Measurements from ENCODE around the gene FCF1. TPM values are rescaled to one million over a fixed set of nuclear protein-coding genes. Genes with fewer than 3 reads are reported as not detected.

Gene FCF1
- total RNA-seq, 2 experiments from 2014 or later: 16.1 to 62.1 TPM

DNA sequence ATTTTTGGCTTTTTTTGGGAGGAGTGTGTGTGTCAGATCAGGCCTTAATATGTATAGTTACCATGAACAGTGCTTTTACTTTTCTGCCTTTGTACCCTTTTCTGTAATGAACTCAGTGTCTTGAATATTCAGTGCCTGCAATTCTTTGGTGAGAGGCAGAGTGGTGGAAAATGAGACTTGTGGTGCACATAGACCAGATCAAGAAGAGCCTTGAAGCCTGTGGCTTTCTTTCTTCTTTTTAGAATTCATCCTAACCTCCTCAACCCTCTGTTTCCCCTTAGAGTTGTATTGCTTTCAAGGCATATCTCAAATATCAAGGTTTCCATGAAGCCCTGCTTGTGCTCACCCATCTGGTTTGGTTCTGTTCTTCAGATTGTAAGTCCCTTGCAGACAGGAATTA lies 52.8 kb downstream of the FCF1 start:
- H2AFZ ChIP-seq (ENCODE audit: low read length): no peak overlapping the region
- no peaks in the 10 kb centered on the region for H3K9me2 ChIP-seq (ENCODE audit: insufficient read depth, low read length)
- peak; percentile 17 for DNase-seq (ENCODE audit: low spot score)
- no peak overlapping the region for H3K27ac ChIP-seq (ENCODE audit: low read depth, low read length, poor library complexity, severe bottlenecking)
- peaks cover 41% of the 10 kb centered on the region for H3K36me3 ChIP-seq (ENCODE audit: insufficient read depth, low read length)
- H3K9me3 ChIP-seq (ENCODE audit: low read length): no peaks in the 10 kb centered on the region
- intact Hi-C loops (cut with micrococcal nuclease; ENCODE audit: unreplicated experiment): no loop called here
- H4K20me1 ChIP-seq (ENCODE audit: insufficient read depth, low read length): peaks cover 40% of the 10 kb centered on the region
- BruUV-seq (replicated peaks): no TSS peak
- POLR2A ChIA-PET: no interaction called here
- peaks cover 79% of the 10 kb centered on the region for H3K79me2 ChIP-seq (ENCODE audit: insufficient read depth, low read depth, low read length)
- peak overlapping the region; percentile 95 for H3K4me3 ChIP-seq (ENCODE audit: low read depth, low read length, poor library complexity, severe bottlenecking)
- TF ChIP-seq, protein P1, sequence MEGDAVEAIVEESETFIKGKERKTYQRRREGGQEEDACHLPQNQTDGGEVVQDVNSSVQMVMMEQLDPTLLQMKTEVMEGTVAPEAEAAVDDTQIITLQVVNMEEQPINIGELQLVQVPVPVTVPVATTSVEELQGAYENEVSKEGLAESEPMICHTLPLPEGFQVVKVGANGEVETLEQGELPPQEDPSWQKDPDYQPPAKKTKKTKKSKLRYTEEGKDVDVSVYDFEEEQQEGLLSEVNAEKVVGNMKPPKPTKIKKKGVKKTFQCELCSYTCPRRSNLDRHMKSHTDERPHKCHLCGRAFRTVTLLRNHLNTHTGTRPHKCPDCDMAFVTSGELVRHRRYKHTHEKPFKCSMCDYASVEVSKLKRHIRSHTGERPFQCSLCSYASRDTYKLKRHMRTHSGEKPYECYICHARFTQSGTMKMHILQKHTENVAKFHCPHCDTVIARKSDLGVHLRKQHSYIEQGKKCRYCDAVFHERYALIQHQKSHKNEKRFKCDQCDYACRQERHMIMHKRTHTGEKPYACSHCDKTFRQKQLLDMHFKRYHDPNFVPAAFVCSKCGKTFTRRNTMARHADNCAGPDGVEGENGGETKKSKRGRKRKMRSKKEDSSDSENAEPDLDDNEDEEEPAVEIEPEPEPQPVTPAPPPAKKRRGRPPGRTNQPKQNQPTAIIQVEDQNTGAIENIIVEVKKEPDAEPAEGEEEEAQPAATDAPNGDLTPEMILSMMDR (conservative IDR thresholded peaks at IDR 0.05; ENCODE audit: low read length): no peak
- TF ChIP-seq EZH2phosphoT487 (IDR thresholded peaks at IDR 0.05; ENCODE audit: borderline replicate concordance, low read depth, low read length): no peak
- peaks cover 44% of the 10 kb centered on the region for H3K4me1 ChIP-seq (ENCODE audit: insufficient read depth, low read length, poor library complexity, severe bottlenecking)
- CTCF ChIA-PET (ENCODE audit: unreplicated experiment): no interaction called here
- peak overlapping the region; percentile 98 for H3K4me2 ChIP-seq (ENCODE audit: low read length)

- no TSS peak for BruUV-seq (replicated peaks)
- ChIA-PET POLR2A (interaction anchor here (0.5 to 1.0 kb wide), 4 partner anchors 9 to 852 kb away, joined by 3 to 4 read pairs (median 3); no protein-coding TSS in a partner anchor), CTCF (ENCODE audit: unreplicated experiment) (no interaction called here)
- H3K36me3 ChIP-seq (ENCODE audit: insufficient read depth, low read length): peaks cover 69% of the 10 kb centered on the region
- no peak overlapping the region for H3K4me3 ChIP-seq (ENCODE audit: low read depth, low read length, poor library complexity, severe bottlenecking)
- H3K9me3 ChIP-seq (ENCODE audit: low read length): no peaks in the 10 kb centered on the region
- peaks cover 21% of the 10 kb centered on the region for H3K4me1 ChIP-seq (ENCODE audit: insufficient read depth, low read length, poor library complexity, severe bottlenecking)
- TF ChIP-seq EZH2phosphoT487 (IDR thresholded peaks at IDR 0.05; ENCODE audit: borderline replicate concordance, low read depth, low read length): no peak
- TF ChIP-seq, protein P1 (conservative IDR thresholded peaks at IDR 0.05; ENCODE audit: low read length): no peak
- no peak overlapping the region for H2AFZ ChIP-seq (ENCODE audit: low read length)
- H3K9me2 ChIP-seq (ENCODE audit: insufficient read depth, low read length): no peaks in the 10 kb centered on the region
- H3K4me2 ChIP-seq (ENCODE audit: low read length): no peak overlapping the region
- intact Hi-C loops (cut with micrococcal nuclease; ENCODE audit: unreplicated experiment): no loop called here
- no peak overlapping the region for H3K27ac ChIP-seq (ENCODE audit: low read depth, low read length, poor library complexity, severe bottlenecking)
- no peak for DNase-seq (ENCODE audit: low spot score)
- H3K79me2 ChIP-seq (ENCODE audit: insufficient read depth, low read depth, low read length): peaks cover 91% of the 10 kb centered on the region
- peaks cover 21% of the 10 kb centered on the region; the same call in 1 of the 2 replicates for H4K20me1 ChIP-seq (ENCODE audit: insufficient read depth, low read length)
Measured at GRCh38 chr14:74771399-74771798, 58.5 kb downstream of the FCF1 start.

GRCh38 chr14:74784634-74785033 lies 71.7 kb downstream of the FCF1 start:
- CTCF ChIA-PET (ENCODE audit: unreplicated experiment): no interaction called here
- TF ChIP-seq EZH2phosphoT487 (IDR thresholded peaks at IDR 0.05; ENCODE audit: borderline replicate concordance, low read depth, low read length): no peak
- TF ChIP-seq, protein P1 (conservative IDR thresholded peaks at IDR 0.05; ENCODE audit: low read length): no peak
- Histone ChIP-seq H3K27ac (ENCODE audit: low read depth, low read length, poor library complexity, severe bottlenecking) (no peak overlapping the region), H3K79me2 (ENCODE audit: insufficient read depth, low read depth, low read length) (peaks cover 17% of the 10 kb centered on the region; the same call in 1 of the 2 replicates), H3K9me2 (ENCODE audit: insufficient read depth, low read length) (no peaks in the 10 kb centered on the region), H2AFZ (ENCODE audit: low read length) (no peak overlapping the region), H3K4me2 (ENCODE audit: low read length) (no peak overlapping the region), H3K4me3 (ENCODE audit: low read depth, low read length, poor library complexity, severe bottlenecking) (no peak overlapping the region), H3K9me3 (ENCODE audit: low read length) (no peaks in the 10 kb centered on the region), H3K36me3 (ENCODE audit: insufficient read depth, low read length) (peaks cover 98% of the 10 kb centered on the region), H4K20me1 (ENCODE audit: insufficient read depth, low read length) (no peaks in the 10 kb centered on the region; the same call in 1 of the 2 replicates), H3K4me1 (ENCODE audit: insufficient read depth, low read length, poor library complexity, severe bottlenecking) (no peaks in the 10 kb centered on the region)
- intact Hi-C loops (cut with micrococcal nuclease; ENCODE audit: unreplicated experiment): no loop called here
- no peak for DNase-seq (ENCODE audit: low spot score)
- POLR2A ChIA-PET: no interaction called here
- BruUV-seq (replicated peaks): no TSS peak
